Activated CD4-positive, alpha-beta T cell treated with anti-CD3 and anti-CD28 coated beads, Interleukin-2, amount 50 U/mL, for 1 hour (primary cell): ENCODE results near the gene SULT2A1.
"Not testable (repeated sequence)": the region's sequence is repeated elsewhere in the genome, so short reads cannot be mapped to it uniquely, and the experiment has no call there.

ENCODE experiments used
- DNase-seq: peaks from one replicate; pipeline ENCODE4 v3.0.0-alpha.2; 2020

SULT2A1 gene

DNA sequence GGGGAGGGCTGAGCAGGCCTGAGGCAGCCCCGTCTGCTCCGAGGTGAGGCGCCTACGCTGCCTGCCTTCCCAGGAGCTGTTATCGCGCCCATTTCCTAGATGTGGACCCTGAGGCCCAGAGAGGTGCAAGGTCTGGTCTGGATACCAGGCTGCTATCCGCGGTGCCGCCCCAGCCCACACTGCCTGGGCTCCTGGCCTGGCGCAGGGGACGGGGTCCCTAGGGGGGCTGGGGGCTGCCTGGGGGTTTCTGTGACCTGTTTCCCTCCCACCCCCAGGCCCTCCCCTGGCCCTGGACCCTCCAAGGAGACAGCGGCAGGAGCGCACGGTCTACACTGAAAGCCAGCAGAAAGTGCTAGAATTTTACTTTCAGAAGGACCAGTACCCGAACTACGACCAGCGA, 26.3 kb downstream of the SULT2A1 start:
- not testable (repeated sequence) for DNase-seq

- not testable (repeated sequence) for DNase-seq
Measured at GRCh38 chr19:47858646-47859285, 27.3 kb downstream of the SULT2A1 start, which contains the start of gene TPRX2. Gene TPRX2 (plus strand): TSS chr19:47859235. CDS start chr19:47859247, 12 bp downstream.

- DNase-seq, result not testable (repeated sequence)
Measured at GRCh38 chr19:47858231-47858630, 27.9 kb downstream of the SULT2A1 start.

GRCh38 chr19:47854459-47854858, 31.7 kb downstream of the SULT2A1 start:
- DNase-seq, result no peak

DNA sequence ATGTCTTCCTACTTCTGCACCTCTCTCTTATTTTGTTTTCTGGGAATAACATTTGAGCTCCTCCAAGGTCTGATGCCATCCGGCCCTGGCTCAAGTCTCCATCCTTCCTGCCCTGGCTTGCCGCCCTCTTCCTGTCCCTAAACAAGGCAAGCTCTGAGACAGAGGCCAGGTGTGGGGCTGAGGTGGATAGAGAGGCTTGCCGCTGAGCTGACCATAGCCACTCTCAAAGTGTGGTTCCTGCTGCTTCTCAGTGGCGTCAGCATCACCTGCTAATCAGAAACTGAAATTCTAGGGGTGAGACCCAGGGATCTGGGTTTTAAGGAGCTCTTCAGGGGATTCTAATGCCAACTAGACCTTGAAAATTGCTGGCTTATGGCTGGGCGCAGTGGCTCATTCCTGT, 33.1 kb downstream of the SULT2A1 start:
- no peak for DNase-seq

DNA sequence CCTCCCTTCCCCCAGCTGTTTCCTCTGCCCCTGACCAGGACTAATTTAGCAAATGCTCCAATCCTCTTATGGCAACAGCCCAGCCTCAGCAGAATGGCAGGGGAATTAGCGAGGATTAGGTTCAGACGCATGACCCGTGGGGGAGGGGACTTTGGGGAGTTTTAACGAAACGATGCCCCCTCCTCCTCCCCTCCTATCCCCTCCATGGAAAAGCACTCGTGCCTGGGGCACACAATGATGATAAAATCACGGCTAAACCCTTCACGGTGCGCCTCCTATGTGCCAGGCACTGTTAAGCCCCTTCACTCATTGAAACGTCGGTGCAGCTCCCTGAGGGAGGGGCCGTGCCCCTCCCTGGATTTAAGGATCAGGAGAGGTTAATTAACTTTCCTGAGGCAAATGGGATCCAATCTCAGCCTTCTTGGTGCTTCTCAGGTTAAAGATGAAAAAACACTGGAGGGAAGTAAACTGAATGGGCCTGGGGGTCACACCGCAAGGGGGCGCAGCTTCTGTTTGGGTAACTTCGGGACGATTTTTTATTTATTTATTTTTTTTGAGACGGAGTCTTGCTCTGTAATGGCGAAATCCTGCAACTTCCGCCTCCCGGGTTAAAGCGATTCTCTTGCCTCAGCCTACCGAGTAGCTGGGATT, 37.2 kb downstream of the SULT2A1 start:
- DNase-seq, result peak; percentile 30

- no peak for DNase-seq
Measured at GRCh38 chr19:47848425-47848822, 37.7 kb downstream of the SULT2A1 start.

DNA sequence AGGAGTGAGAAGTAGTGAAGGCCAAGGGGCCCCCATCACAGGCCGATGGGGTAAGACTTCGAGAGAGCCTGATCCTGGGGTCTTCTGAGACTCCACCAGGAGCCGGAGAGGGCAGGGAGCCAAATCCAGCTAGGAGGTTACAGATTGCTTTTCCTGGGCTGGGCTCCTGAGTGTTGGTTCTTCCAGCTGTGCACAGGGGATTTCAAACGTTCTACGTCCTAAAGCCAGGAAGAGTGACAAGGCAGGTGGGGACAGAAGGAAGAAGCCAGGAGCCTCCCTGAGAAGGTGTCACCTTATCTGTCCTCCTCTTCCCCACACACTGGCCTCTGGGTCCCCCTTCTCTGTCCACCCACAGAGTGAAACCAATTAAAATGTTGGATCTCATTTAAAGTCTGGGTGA, 43.2 kb downstream of the SULT2A1 start:
- no peak for DNase-seq

DNA sequence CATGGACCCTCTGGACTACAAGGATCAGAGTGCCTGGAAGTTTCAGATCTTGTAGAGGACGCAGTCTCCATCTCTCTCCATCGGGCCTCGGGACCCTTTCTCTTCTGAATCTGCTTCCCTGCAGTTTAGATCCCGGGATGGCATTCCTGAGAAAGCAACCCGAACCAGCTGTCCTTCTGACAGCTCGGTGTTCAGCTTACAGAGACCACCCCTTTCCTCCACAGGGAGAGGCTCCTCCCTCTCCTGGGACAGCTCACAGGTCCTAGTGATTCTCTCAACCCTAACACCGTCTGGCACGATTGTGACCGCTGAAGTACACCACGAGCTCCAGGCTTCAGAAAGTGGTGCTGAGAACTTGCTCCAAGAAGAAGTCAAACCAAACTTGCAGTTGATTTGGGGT, 46.2 kb downstream of the SULT2A1 start:
- DNase-seq, result no peak

DNA sequence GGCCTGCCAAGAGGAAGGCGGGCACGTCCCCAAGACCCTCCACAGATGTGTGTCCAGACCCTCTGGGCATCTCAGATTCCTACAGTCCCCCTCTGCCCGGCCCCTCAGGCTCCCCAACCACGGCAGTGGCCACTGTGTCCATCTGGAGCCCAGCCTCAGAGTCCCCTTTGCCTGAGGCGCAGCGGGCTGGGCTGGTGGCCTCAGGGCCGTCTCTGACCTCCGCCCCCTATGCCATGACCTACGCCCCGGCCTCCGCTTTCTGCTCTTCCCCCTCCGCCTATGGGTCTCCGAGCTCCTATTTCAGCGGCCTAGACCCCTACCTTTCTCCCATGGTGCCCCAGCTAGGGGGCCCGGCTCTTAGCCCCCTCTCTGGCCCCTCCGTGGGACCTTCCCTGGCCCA, 46.7 kb downstream of the SULT2A1 start:
- DNase-seq, result no peak

DNA sequence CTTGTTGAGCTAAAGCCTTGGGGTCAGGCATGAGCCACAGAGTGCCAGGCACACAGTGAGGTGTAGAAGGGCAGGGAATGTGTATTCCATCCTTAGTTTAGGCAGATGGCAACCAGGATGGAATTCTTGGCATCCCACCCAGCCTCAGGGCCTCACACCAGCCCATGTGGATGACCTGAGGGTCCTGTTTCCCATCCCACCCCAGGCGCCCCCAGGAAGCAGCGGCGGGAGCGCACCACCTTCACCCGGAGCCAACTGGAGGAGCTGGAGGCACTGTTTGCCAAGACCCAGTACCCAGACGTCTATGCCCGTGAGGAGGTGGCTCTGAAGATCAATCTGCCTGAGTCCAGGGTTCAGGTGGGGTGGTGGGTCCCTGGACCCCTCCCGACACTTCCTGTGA, 50.1 kb downstream of the SULT2A1 start:
- no peak for DNase-seq

- no peak for DNase-seq
Measured at GRCh38 chr19:47832723-47833122, 53.4 kb downstream of the SULT2A1 start.

- no peak for DNase-seq
Measured at GRCh38 chr19:47826800-47827199, 59.3 kb downstream of the SULT2A1 start.

- DNase-seq, result no peak
Measured at GRCh38 chr19:47824396-47824795, 61.7 kb downstream of the SULT2A1 start.

- no peak for DNase-seq
Measured at GRCh38 chr19:47821460-47822020, 64.6 kb downstream of the SULT2A1 start, which contains the start of gene CRX. Gene CRX (plus strand): TSS chr19:47821937. CDS start chr19:47834444, 12,507 bp downstream.
